ENCODE measurements around the gene OGT. TPM values are rescaled to one million over a fixed set of nuclear protein-coding genes. Genes with fewer than 3 reads are reported as not detected.

OGT gene
- total RNA-seq, 4 donors from 2014 or later: 168 to 233 (median 191) TPM

DNA sequence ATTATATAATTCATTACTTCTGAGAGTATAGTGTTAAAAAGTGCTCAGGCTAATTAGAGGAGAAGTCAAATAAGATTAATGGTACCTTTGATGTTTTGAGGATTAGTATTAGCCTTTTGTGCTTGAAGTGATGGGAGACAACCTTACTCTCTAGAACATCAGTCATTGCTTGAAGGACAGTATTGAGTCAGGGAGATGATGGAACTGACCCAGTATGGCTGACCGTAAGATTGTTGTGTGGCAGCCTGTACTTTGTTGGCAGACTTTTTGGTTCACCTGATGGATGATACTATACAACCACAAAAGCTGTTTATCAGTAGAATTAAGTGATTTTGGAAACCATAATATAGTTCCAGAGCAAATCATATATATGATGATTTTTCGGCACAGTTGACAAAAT, 9.9 kb downstream of the OGT start:
- TF ChIP-seq, protein P1, sequence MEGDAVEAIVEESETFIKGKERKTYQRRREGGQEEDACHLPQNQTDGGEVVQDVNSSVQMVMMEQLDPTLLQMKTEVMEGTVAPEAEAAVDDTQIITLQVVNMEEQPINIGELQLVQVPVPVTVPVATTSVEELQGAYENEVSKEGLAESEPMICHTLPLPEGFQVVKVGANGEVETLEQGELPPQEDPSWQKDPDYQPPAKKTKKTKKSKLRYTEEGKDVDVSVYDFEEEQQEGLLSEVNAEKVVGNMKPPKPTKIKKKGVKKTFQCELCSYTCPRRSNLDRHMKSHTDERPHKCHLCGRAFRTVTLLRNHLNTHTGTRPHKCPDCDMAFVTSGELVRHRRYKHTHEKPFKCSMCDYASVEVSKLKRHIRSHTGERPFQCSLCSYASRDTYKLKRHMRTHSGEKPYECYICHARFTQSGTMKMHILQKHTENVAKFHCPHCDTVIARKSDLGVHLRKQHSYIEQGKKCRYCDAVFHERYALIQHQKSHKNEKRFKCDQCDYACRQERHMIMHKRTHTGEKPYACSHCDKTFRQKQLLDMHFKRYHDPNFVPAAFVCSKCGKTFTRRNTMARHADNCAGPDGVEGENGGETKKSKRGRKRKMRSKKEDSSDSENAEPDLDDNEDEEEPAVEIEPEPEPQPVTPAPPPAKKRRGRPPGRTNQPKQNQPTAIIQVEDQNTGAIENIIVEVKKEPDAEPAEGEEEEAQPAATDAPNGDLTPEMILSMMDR (IDR thresholded peaks at IDR 0.05; ENCODE audit: low read depth): no peak

DNA sequence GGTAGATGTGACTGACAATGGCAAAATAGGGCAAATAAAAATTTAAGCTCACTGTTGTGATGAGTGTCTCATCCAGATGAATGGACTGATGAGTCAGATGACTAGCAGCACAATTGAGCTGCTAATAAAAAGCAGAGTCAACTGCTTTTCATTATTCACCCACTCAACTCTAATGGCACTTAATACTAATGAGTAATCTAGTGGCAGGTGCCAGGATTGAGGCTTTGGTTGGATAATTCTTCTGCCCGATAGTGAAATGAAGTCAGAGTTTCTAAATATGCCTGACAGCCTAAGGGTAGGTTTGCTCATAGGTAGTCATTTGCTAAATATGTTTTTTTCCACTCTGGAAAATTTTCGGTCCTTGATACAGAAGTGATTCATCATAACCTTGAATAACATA, 10.4 kb downstream of the OGT start:
- TF ChIP-seq, protein P1 (IDR thresholded peaks at IDR 0.05; ENCODE audit: low read depth): no peak

DNA sequence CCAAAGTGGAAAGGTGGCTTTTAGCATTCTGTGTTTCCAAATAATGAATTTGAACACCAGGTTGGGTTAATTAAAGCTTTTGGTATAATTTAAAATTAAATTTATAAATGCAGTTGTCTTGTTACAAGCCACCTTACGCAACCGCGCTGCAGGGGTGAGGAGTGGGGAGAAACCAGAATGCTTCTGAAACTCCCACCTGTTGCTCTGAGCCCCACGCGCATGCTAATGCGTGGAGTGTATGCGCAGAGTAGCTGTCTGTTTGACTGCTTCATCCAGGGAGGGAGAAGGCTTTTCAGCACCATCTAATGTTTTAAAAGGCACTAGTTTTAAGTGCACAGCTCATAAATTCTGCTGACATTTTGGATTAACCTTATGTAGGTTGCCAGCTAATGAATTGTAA, 12.5 kb downstream of the OGT start:
- TF ChIP-seq, protein P1 (IDR thresholded peaks at IDR 0.05; ENCODE audit: low read depth): no peak

DNA sequence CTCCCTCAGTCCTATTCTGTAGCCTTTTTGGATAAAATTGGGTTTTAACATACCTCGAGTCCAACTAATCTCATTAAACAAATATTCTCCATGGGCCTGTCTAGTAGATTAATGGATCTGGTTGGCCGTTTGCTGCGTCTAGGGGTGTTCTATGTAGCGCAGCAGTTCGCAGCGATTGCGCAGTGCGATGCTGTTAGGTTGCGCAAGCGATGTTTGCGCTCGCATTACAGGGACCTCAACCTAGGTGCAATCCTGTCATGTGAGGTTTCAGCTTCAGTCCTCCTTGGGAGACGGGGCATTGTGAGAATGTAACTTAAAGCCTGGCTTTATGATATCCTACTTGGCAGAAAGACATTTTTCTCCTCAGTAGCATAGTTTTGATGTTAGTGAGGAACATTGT, 14.0 kb downstream of the OGT start:
- TF ChIP-seq, protein P1 (IDR thresholded peaks at IDR 0.05; ENCODE audit: low read depth): no peak

DNA sequence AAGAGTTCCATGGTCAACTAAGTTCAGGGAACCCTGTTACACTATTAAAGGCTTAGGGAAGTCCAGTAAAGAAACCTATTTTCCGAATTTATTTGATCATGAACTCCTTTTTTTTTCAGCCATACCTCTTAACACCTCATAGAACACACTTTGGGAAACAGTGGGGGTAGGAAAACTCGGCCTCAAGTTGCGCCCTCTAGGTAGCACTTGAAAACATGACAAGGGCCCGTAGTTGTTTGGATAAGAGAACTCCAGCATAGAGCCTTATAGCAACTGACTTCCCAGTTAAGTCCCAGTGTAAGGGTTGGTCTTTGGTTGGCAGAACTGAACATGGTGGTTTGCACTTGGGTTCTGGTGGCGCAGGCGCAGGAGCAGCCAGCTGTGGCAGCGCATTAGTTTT, 14.4 kb downstream of the OGT start:
- TF ChIP-seq, protein P1 (IDR thresholded peaks at IDR 0.05; ENCODE audit: low read depth): no peak

DNA sequence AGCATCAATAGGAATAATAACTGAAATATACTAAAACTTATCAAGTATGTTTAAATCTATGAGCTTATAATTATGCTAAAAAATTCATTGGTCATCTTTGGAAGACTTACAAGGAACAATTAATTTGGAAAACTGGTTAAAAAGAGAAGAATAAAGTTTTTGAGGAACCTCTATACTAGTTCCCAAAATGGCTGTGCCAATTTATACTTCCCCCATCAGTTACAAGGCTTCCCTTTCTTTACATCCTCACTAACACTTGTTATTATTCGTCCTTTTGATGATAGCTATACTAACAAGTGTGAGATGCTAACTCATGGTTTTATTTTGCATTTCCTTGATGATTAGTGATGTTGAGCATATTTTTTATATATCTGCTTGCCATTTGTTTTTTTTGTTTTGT, 17.1 kb downstream of the OGT start:
- TF ChIP-seq, protein P1 (IDR thresholded peaks at IDR 0.05; ENCODE audit: low read depth): no peak

DNA sequence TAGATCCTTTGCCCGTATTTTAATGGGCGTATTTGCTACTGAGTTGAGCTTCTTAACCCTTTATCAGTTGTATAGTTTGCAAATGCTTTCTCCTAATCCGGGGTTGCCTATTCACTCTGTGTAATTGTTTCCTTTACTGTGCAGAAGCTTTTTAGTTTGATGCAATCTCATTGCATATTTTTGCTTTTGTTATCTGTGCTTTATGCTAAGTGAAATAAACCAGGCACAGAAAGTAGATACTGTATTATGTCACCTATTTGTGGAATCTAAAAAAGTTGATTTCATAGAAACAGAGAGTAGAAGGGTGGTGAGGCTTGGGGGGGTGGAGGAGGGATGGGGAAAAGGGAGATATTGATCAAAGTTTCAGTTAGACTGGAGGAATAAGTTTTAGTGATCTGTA, 17.7 kb downstream of the OGT start:
- TF ChIP-seq, protein P1 (IDR thresholded peaks at IDR 0.05; ENCODE audit: low read depth): no peak
